SK-N-SH (cell line): ENCODE measurements around the gene ARHGAP29. TPM values are rescaled to one million over a fixed set of nuclear protein-coding genes. Genes with fewer than 3 reads are reported as not detected.

Experiments used
- CTCF ChIA-PET: fragments of 300-600, 350-600 bp; formaldehyde crosslinking; extraction: SDS; loops from one replicate; lab custom pipeline; 2021; lab: Yijun Ruan, JAX
- POLR2A ChIA-PET: fragments of 350-600 bp; sonication (Branson Sonifier 250); formaldehyde crosslinking; extraction: SDS; loops from one replicate; lab custom pipeline; 2020; ENCODE audit warnings: antibody characterized with exemption, inconsistent platforms; lab: Yijun Ruan, JAX
- DNase-seq: peaks from one replicate; pipeline ENCODE4 v3.0.0; 2012
- H2AFZ ChIP-seq: fragments of 200-600 bp; sonication (generic); 2 replicates; pipeline ENCODE4 v1.8.1; 2016; ENCODE audit warnings: antibody characterized with exemption, mild to moderate bottlenecking, low read depth
- H3F3A ChIP-seq: fragments of 200-600 bp; sonication (generic); replicated peaks from 2 replicates; pipeline ENCODE3; 2016; ENCODE audit warnings: antibody characterized with exemption, mild to moderate bottlenecking; ENCODE audit not compliant: insufficient read depth
- H3K27ac ChIP-seq, 2 experiments: fragments of 200-500 bp in 1 of 2; fragments of 200-600 bp in 1 of 2; sonication (Bioruptor generic) in 1 of 2; sonication (generic), shearing (Covaris generic) in 1 of 2; 2 replicates each; pipeline versions ENCODE4 v1.5.1 to v1.6.1; 2014 to 2016; ENCODE audit warnings: low read depth in 2 of 2, inconsistent platforms in 1 of 2, low read length in 1 of 2, mild to moderate bottlenecking in 1 of 2, mixed read lengths in 1 of 2
- H3K27me3 ChIP-seq: fragments of 200-600 bp; sonication (generic), shearing (Covaris generic); 2 replicates; pipeline ENCODE4 v1.6.1; 2016; ENCODE audit warnings: mixed run types; ENCODE audit not compliant: insufficient read depth
- H3K36me3 ChIP-seq, 2 experiments: fragments of 200-500 bp in 1 of 2; fragments of 200-600 bp in 1 of 2; sonication (Bioruptor generic) in 1 of 2; sonication (generic) in 1 of 2; replicated peaks in 1 of 2; 2 replicates each; pipeline versions ENCODE3 to v1.5.1; 2014 to 2016; ENCODE audit warnings: low read length in 1 of 2, mild to moderate bottlenecking in 1 of 2; ENCODE audit not compliant: insufficient read depth in 2 of 2, control insufficient read depth in 1 of 2
- H3K4me1 ChIP-seq, 2 experiments: fragments of 200-500 bp in 1 of 2; fragments of 200-600 bp in 1 of 2; sonication (Bioruptor generic) in 1 of 2; sonication (generic), shearing (Covaris generic) in 1 of 2; 2 replicates each; pipeline versions ENCODE4 v1.5.1 to v1.6.1; 2014 to 2016; ENCODE audit warnings: low read depth in 1 of 2, low read length in 1 of 2, mixed run types in 1 of 2; ENCODE audit not compliant: insufficient read depth in 2 of 2, control insufficient read depth in 1 of 2
- H3K4me2 ChIP-seq: fragments of 200-600 bp; sonication (generic), shearing (Covaris generic); 2 replicates; pipeline ENCODE4 v1.6.1; 2017; ENCODE audit warnings: mixed run types
- H3K4me3 ChIP-seq, 2 experiments: fragments of 200-500 bp in 1 of 2; fragments of 200-600 bp in 1 of 2; sonication (Bioruptor generic) in 1 of 2; sonication (generic), shearing (Covaris generic) in 1 of 2; 2 replicates each; pipeline versions ENCODE4 v1.5.1 to v1.8.1; 2014 to 2016; ENCODE audit warnings: low read depth in 2 of 2, inconsistent platforms in 1 of 2, low read length in 1 of 2, mild to moderate bottlenecking in 1 of 2, mixed read lengths in 1 of 2, moderate library complexity in 1 of 2
- H3K79me2 ChIP-seq: fragments of 200-600 bp; sonication (generic); 2 replicates; pipeline ENCODE4 v1.8.1; 2017; ENCODE audit warnings: mild to moderate bottlenecking; ENCODE audit not compliant: insufficient read depth
- H3K9ac ChIP-seq: fragments of 200-600 bp; sonication (generic); 2 replicates; pipeline ENCODE4 v1.6.1; 2017; ENCODE audit warnings: mixed run types
- H3K9me2 ChIP-seq: fragments of 200-600 bp; sonication (generic); 2 replicates; pipeline ENCODE4 v1.6.1; 2017; ENCODE audit warnings: mixed run types
- H3K9me3 ChIP-seq: fragments of 200-600 bp; sonication (generic); 2 replicates; pipeline ENCODE4 v1.6.1; 2017; ENCODE audit warnings: mixed run types, mild to moderate bottlenecking, moderate library complexity
- H4K20me1 ChIP-seq: fragments of 200-600 bp; sonication (generic); 2 replicates; pipeline ENCODE4 v1.6.1; 2017; ENCODE audit warnings: mild to moderate bottlenecking, mixed run types; ENCODE audit not compliant: insufficient read depth
- EZH2phosphoT487 ChIP-seq: fragments of 200-600 bp; sonication (generic); IDR thresholded peaks from 2 replicates; pipeline ENCODE4 v1.6.1; 2017; ENCODE audit warnings: low read depth, mixed run types, mild to moderate bottlenecking, antibody characterized with exemption, moderate library complexity, borderline replicate concordance
- GATA2 ChIP-seq: sonication (generic); formaldehyde crosslinking; IDR thresholded peaks from 2 replicates; pipeline ENCODE4 v1.5.0; 2020; ENCODE audit warnings: mild to moderate bottlenecking, missing genetic modification reagents
- MEF2A ChIP-seq: IDR thresholded peaks from 2 replicates; pipeline ENCODE4 v1.4.0; 2012; ENCODE audit warnings: low read depth, borderline replicate concordance
- MXI1 ChIP-seq: IDR thresholded peaks from 2 replicates; pipeline ENCODE4 v1.6.1; 2012; ENCODE audit warnings: mild to moderate bottlenecking, low read depth, low read length, improper control_type of control experiment
- NRF1 ChIP-seq: IDR thresholded peaks from 2 replicates; pipeline ENCODE4 v1.6.1; 2012; ENCODE audit warnings: low read depth, mild to moderate bottlenecking, low read length
- RAD21 ChIP-seq: IDR thresholded peaks from 2 replicates; pipeline ENCODE4 v1.6.1; 2012; ENCODE audit warnings: mild to moderate bottlenecking, low read length
- RFX5 ChIP-seq: IDR thresholded peaks from 2 replicates; pipeline ENCODE4 v1.6.1; 2012; ENCODE audit warnings: mild to moderate bottlenecking, improper control_type of control experiment, low read length
- SIN3A ChIP-seq: IDR thresholded peaks from 2 replicates; pipeline ENCODE4 v1.6.1; 2012; ENCODE audit warnings: low read depth, mild to moderate bottlenecking, low read length, moderate library complexity, borderline replicate concordance
- SMC3 ChIP-seq: IDR thresholded peaks from 2 replicates; pipeline ENCODE4 v1.6.1; 2012; ENCODE audit warnings: low read depth, low read length, improper control_type of control experiment
- WGBS: methylation state at CpG from one replicate; pipeline ENCODE4 v1.1.6; 2017; ENCODE audit warnings: low lambda C conversion rate; 5-methylcytosine and 5-hydroxymethylcytosine counted together
- polyA plus RNA-seq, 3 experiments: library from polyadenylated mRNA; depleted of rRNA; stranded (reverse); fragments of >200 nt; gene quantifications; 2 replicates each; pipeline ENCODE4 v1.2.3, GENCODE V29; 2012
- TF ChIP-seq, protein P1 (sequence below): IDR thresholded peaks from 2 replicates; pipeline ENCODE4 v1.4.0; 2012; ENCODE audit warnings: low read depth, borderline replicate concordance
- TF ChIP-seq, protein P2 (sequence below): IDR thresholded peaks from 2 replicates; pipeline ENCODE4 v1.4.0; 2012; ENCODE audit warnings: low read depth, borderline replicate concordance
- TF ChIP-seq, protein P3 (sequence below): IDR thresholded peaks from 2 replicates; pipeline ENCODE4 v1.4.0; 2012; ENCODE audit warnings: low read depth

Gene ARHGAP29
- polyA plus RNA-seq, 1 of the 3 experiments (the other 2 are of a cell fraction), result 20.1 TPM

DNA sequence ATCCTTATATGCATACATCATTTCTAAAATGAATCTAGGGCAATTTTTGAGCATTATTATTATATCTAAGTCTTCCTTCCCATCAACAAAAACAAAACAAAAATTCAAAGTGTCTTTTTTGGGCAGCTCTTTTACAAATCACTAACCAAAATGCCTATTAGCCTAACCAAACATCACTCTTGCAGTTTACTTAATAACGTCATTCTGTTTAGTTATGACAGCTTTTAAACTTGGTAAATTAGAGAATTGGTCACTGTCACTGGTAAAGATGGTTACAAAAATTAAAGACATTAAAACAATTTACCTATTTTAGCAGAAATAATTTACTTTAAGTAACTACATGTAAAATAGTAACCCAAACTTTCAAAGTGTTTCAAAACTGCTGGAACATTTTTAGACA lies 2.8 kb downstream of the ARHGAP29 start (continued):
- TF ChIP-seq, protein P1, sequence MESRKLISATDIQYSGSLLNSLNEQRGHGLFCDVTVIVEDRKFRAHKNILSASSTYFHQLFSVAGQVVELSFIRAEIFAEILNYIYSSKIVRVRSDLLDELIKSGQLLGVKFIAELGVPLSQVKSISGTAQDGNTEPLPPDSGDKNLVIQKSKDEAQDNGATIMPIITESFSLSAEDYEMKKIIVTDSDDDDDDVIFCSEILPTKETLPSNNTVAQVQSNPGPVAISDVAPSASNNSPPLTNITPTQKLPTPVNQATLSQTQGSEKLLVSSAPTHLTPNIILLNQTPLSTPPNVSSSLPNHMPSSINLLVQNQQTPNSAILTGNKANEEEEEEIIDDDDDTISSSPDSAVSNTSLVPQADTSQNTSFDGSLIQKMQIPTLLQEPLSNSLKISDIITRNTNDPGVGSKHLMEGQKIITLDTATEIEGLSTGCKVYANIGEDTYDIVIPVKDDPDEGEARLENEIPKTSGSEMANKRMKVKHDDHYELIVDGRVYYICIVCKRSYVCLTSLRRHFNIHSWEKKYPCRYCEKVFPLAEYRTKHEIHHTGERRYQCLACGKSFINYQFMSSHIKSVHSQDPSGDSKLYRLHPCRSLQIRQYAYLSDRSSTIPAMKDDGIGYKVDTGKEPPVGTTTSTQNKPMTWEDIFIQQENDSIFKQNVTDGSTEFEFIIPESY, result no peak
- TF ChIP-seq, protein P2, sequence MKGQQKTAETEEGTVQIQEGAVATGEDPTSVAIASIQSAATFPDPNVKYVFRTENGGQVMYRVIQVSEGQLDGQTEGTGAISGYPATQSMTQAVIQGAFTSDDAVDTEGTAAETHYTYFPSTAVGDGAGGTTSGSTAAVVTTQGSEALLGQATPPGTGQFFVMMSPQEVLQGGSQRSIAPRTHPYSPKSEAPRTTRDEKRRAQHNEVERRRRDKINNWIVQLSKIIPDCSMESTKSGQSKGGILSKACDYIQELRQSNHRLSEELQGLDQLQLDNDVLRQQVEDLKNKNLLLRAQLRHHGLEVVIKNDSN, result no peak
- TF ChIP-seq NRF1, result no peak
- no peak for TF ChIP-seq MEF2A
- no peak for TF ChIP-seq EZH2phosphoT487
- no peak for TF ChIP-seq SMC3
- TF ChIP-seq RFX5, result no peak

DNA sequence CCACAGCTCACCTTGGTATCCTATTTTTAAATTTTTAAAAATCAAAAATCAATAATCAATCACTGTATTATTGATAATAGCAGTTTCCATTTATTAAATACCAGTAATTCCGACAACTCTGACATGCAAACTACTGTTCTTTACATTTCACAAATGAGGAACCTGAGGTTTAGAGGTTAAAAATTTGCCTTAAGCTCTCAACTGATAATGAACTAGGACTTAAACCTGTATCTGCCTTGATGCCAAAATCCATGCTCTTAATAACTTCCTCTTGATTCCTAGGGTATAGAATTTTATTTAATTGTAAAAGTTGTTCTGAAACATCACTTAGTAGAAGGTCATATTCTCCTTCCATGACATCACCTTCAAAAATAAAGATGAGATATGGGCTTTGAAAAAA lies 5.6 kb downstream of the ARHGAP29 start:
- DNase-seq, result no peak
- H3K27ac ChIP-seq, result no peak overlapping the region
- no peaks in the 10 kb centered on the region for H3K9me2 ChIP-seq
- peaks cover 7% of the 10 kb centered on the region for H3F3A ChIP-seq
- peaks cover 6 to 8% of the 10 kb centered on the region in 2 experiments; a peak in 3 of 4 replicates for H3K4me1 ChIP-seq
- H3K27me3 ChIP-seq, result no peaks in the 10 kb centered on the region
- H3K9ac ChIP-seq, result no peak overlapping the region
- ChIA-PET POLR2A (no interaction called here), CTCF (interaction anchor here (0.8 to 13.6 kb wide), 2 partner anchors 104 to 206 kb away, joined by 3 to 186 read pairs; no protein-coding TSS in a partner anchor)
- H3K79me2 ChIP-seq, result peaks cover 94% of the 10 kb centered on the region
- WGBS, result 100% methylated on average over 1 of the region's 1 CpG
- no peak overlapping the region for H3K4me3 ChIP-seq
- no peak overlapping the region; the same call in 1 of the 2 replicates for H3K4me2 ChIP-seq
- no peak overlapping the region for H2AFZ ChIP-seq
- peaks cover 0 to 2% of the 10 kb centered on the region in 2 experiments for H3K36me3 ChIP-seq
- no peak for TF ChIP-seq MXI1
- TF ChIP-seq, protein P3, sequence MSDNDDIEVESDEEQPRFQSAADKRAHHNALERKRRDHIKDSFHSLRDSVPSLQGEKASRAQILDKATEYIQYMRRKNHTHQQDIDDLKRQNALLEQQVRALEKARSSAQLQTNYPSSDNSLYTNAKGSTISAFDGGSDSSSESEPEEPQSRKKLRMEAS, result no peak
- no peak for TF ChIP-seq GATA2 (CRISPR knock-in tag)
- no peak for TF ChIP-seq NRF1
- TF ChIP-seq SIN3A, result no peak
- TF ChIP-seq, protein P2, result no peak
- no peak for TF ChIP-seq RAD21
- H3K9me3 ChIP-seq, result no peaks in the 10 kb centered on the region
- H4K20me1 ChIP-seq, result peaks cover 4% of the 10 kb centered on the region; the same call in 1 of the 2 replicates
